H9 (cell line): ENCODE results near the gene FN3KRP. TPM values are rescaled to one million over a fixed set of nuclear protein-coding genes. Genes with fewer than 3 reads are reported as not detected.

Experiments
- DNase-seq: peaks from one replicate; pipeline ENCODE4 v3.0.0-alpha.2; 2017
- H2AFZ ChIP-seq: one replicate; pipeline ENCODE4 v1.6.1; 2013; ENCODE audit warnings: mild to moderate bottlenecking, low read length, control low read depth, moderate library complexity
- H2AK5ac ChIP-seq: 2 replicates; pipeline ENCODE4 v1.6.1; 2013; ENCODE audit warnings: low read length, control low read depth, mixed read lengths; ENCODE audit not compliant: insufficient read length
- H2BK120ac ChIP-seq: one replicate; pipeline ENCODE4 v1.6.1; 2013; ENCODE audit warnings: low read depth, mild to moderate bottlenecking, low read length, control low read depth, inconsistent platforms; ENCODE audit not compliant: poor library complexity, severe bottlenecking
- H2BK12ac ChIP-seq: 2 replicates; pipeline ENCODE4 v1.6.1; 2013; ENCODE audit warnings: low read length, control low read depth, mixed read lengths, low read depth; ENCODE audit not compliant: insufficient read length
- H2BK15ac ChIP-seq: 2 replicates; pipeline ENCODE4 v1.6.1; 2013; ENCODE audit warnings: low read depth, low read length, control low read depth
- H2BK20ac ChIP-seq: one replicate; pipeline ENCODE4 v1.6.1; 2013; ENCODE audit warnings: low read depth, mild to moderate bottlenecking, low read length, control low read depth, inconsistent platforms; ENCODE audit not compliant: poor library complexity, severe bottlenecking
- H2BK5ac ChIP-seq: 2 replicates; pipeline ENCODE4 v1.6.1; 2013; ENCODE audit warnings: low read length, control low read depth, mixed read lengths; ENCODE audit not compliant: insufficient read length
- H3K14ac ChIP-seq: 2 replicates; pipeline ENCODE4 v1.6.1; 2013; ENCODE audit warnings: low read length, control low read depth; ENCODE audit not compliant: insufficient read depth
- H3K18ac ChIP-seq: 2 replicates; pipeline ENCODE4 v1.6.1; 2013; ENCODE audit warnings: low read depth, mild to moderate bottlenecking, mixed read lengths, low read length, control low read depth; ENCODE audit not compliant: insufficient read length
- H3K23ac ChIP-seq: 2 replicates; pipeline ENCODE4 v1.6.1; 2013; ENCODE audit warnings: low read length, control low read depth, mixed read lengths, low read depth; ENCODE audit not compliant: insufficient read length
- H3K23me2 ChIP-seq: 2 replicates; pipeline ENCODE4 v1.6.1; 2013; ENCODE audit warnings: low read depth, mild to moderate bottlenecking, mixed read lengths, low read length, control low read depth; ENCODE audit not compliant: insufficient read length, poor library complexity, severe bottlenecking
- H3K27ac ChIP-seq: 2 replicates; pipeline ENCODE4 v1.5.1; 2013; ENCODE audit warnings: low read length, control low read depth, mixed read lengths, low read depth; ENCODE audit not compliant: insufficient read length
- H3K27me3 ChIP-seq: 2 replicates; pipeline ENCODE4 v1.6.1; 2013; ENCODE audit warnings: low read length, control low read depth, inconsistent platforms; ENCODE audit not compliant: insufficient read depth
- H3K4ac ChIP-seq: 2 replicates; pipeline ENCODE4 v1.6.1; 2013; ENCODE audit warnings: low read depth, mild to moderate bottlenecking, control low read depth, inconsistent platforms, low read length, moderate library complexity
- H3K4me1 ChIP-seq: 2 replicates; pipeline ENCODE4 v1.6.1; 2013; ENCODE audit warnings: low read length, control low read depth, inconsistent platforms; ENCODE audit not compliant: insufficient read depth
- H3K4me2 ChIP-seq: 2 replicates; pipeline ENCODE4 v1.6.1; 2013; ENCODE audit warnings: low read length, control low read depth, mixed read lengths; ENCODE audit not compliant: insufficient read length, insufficient read depth
- H3K56ac ChIP-seq: 2 replicates; pipeline ENCODE4 v1.6.1; 2013; ENCODE audit warnings: low read depth, mild to moderate bottlenecking, mixed read lengths, low read length, control low read depth; ENCODE audit not compliant: insufficient read length
- H3K79me1 ChIP-seq: 2 replicates; pipeline ENCODE4 v1.6.1; 2013; ENCODE audit warnings: low read depth, mild to moderate bottlenecking, moderate library complexity, low read length, control low read depth, inconsistent platforms; ENCODE audit not compliant: insufficient read depth, poor library complexity, severe bottlenecking
- H3K79me2 ChIP-seq: 2 replicates; pipeline ENCODE4 v1.6.1; 2013; ENCODE audit warnings: low read length, control low read depth, inconsistent platforms; ENCODE audit not compliant: insufficient read depth
- H3K9ac ChIP-seq: 2 replicates; pipeline ENCODE4 v1.6.1; 2013; ENCODE audit warnings: low read length, control low read depth, mixed read lengths; ENCODE audit not compliant: insufficient read length; ENCODE audit errors: extremely low read depth
- H3K9me3 ChIP-seq: one replicate; pipeline ENCODE4 v1.6.1; 2013; ENCODE audit warnings: low read depth, low read length, inconsistent platforms; ENCODE audit not compliant: control insufficient read depth
- H3T11ph ChIP-seq: one replicate; pipeline ENCODE4 v1.6.1; 2013; ENCODE audit warnings: mild to moderate bottlenecking, low read length, control low read depth, inconsistent platforms
- H4K20me1 ChIP-seq: one replicate; pipeline ENCODE4 v1.6.1; 2013; ENCODE audit not compliant: control insufficient read depth, insufficient read length, insufficient read depth
- H4K5ac ChIP-seq: 2 replicates; pipeline ENCODE4 v1.6.1; 2013; ENCODE audit warnings: low read depth, mild to moderate bottlenecking, mixed read lengths, low read length, control low read depth; ENCODE audit not compliant: insufficient read length
- H4K8ac ChIP-seq: replicated peaks from 2 replicates; pipeline ENCODE4 v1.6.1; 2013; ENCODE audit warnings: low read length, control low read depth, mixed read lengths, low read depth; ENCODE audit not compliant: insufficient read length
- H4K91ac ChIP-seq: 2 replicates; pipeline ENCODE4 v1.6.1; 2013; ENCODE audit warnings: low read depth, mild to moderate bottlenecking, moderate library complexity, mixed read lengths, low read length, control low read depth; ENCODE audit not compliant: insufficient read length
- H3K27ac Mint-ChIP-seq, 3 experiments: 2 replicates in 2 of 3; 3 replicates in 1 of 3; pipeline ENCODE4 v1.8.0; 2020 to 2021; ENCODE audit warnings: mixed read lengths in 3 of 3, mild to moderate bottlenecking in 1 of 3, moderate library complexity in 1 of 3
- H3K27me3 Mint-ChIP-seq: 2 replicates; pipeline ENCODE4 v1.8.0; 2021; ENCODE audit warnings: low read depth, mild to moderate bottlenecking, moderate library complexity, mixed read lengths
- H3K36me3 Mint-ChIP-seq, 3 experiments: 2 replicates in 2 of 3; 3 replicates in 1 of 3; pipeline ENCODE4 v1.8.0; 2020 to 2021; ENCODE audit warnings: low read depth in 3 of 3, mixed read lengths in 3 of 3; ENCODE audit not compliant: insufficient read depth in 1 of 3
- H3K4me1 Mint-ChIP-seq, 2 experiments: 2 replicates each; pipeline ENCODE4 v1.8.0; 2020; ENCODE audit warnings: mixed read lengths in 2 of 2
- H3K4me3 Mint-ChIP-seq, 2 experiments: 2 replicates in 1 of 2; 3 replicates in 1 of 2; pipeline ENCODE4 v1.8.0; 2020 to 2021; ENCODE audit warnings: mild to moderate bottlenecking in 2 of 2, mixed read lengths in 2 of 2, moderate library complexity in 1 of 2
- H3K9me3 Mint-ChIP-seq, 2 experiments: 2 replicates in 1 of 2; 3 replicates in 1 of 2; pipeline ENCODE4 v1.8.0; 2020; ENCODE audit warnings: mild to moderate bottlenecking in 2 of 2, mixed read lengths in 2 of 2, moderate library complexity in 1 of 2
- CTCF ChIP-seq: fragments of 200-600 bp; sonication (generic); conservative IDR thresholded peaks from 3 replicates; pipeline ENCODE4 v1.8.0; 2021; ENCODE audit warnings: antibody characterized with exemption, mild to moderate bottlenecking
- WGBS: extraction: QIAGEN DNeasy Blood & Tissue Kit; methylation state at CpG from one replicate; pipeline ENCODE4 v1.1.7; 2013; ENCODE audit warnings: missing lambda C conversion rate, low lambda C conversion rate, mixed read lengths; ENCODE audit not compliant: insufficient read length; ENCODE audit errors: extremely low coverage; 5-methylcytosine and 5-hydroxymethylcytosine counted together
- total RNA-seq: library from RNA; stranded (reverse); gene quantifications from 2 replicates; pipeline ENCODE4 v1.2.1, GENCODE V29; 2021

FN3KRP gene
- total RNA-seq, 1 experiment from 2014 or later = 32.9 TPM

- no peaks in the 10 kb centered on the region for H4K20me1 ChIP-seq
- no peak overlapping the region for H3K27ac ChIP-seq
- no peak overlapping the region for H3K9ac ChIP-seq
- H3K27me3 ChIP-seq = no peaks in the 10 kb centered on the region
- DNase-seq = no peak
- no peak overlapping the region for H3T11ph ChIP-seq
- Mint-ChIP-seq H3K9me3 (no peaks in the 10 kb centered on the region), H3K4me1 (0 out of 4 replicates have a peak, but pooled peaks cover 0 to 2% of the 10 kb centered on the region in 2 experiments), H3K36me3 (no peaks in the 10 kb centered on the region), H3K27ac (no peak overlapping the region), H3K4me3 (no peak overlapping the region), H3K27me3 (no peaks in the 10 kb centered on the region; the same call in none of the 2 replicates)
- no peak overlapping the region for H2BK5ac ChIP-seq
- H2BK15ac ChIP-seq = no peak overlapping the region
- H3K9me3 ChIP-seq = no peaks in the 10 kb centered on the region
- no peak overlapping the region for H2BK12ac ChIP-seq
- no peak overlapping the region for H3K4me2 ChIP-seq
- no peaks in the 10 kb centered on the region for H3K23me2 ChIP-seq
- H3K14ac ChIP-seq = no peak overlapping the region
- H3K23ac ChIP-seq = no peak overlapping the region
- WGBS = no CpG with 5 or more reads among the region's 9 CpGs
- H3K79me1 ChIP-seq = no peaks in the 10 kb centered on the region
- H2BK120ac ChIP-seq = no peak overlapping the region
- no peak overlapping the region for H4K5ac ChIP-seq
- no peak for TF ChIP-seq CTCF
- no peaks in the 10 kb centered on the region for H3K4me1 ChIP-seq
- H4K8ac ChIP-seq = no peak overlapping the region
- no peaks in the 10 kb centered on the region for H3K79me2 ChIP-seq
- no peak overlapping the region for H2BK20ac ChIP-seq
- H3K56ac ChIP-seq = no peak overlapping the region
- no peak overlapping the region for H3K18ac ChIP-seq
- H2AFZ ChIP-seq = no peak overlapping the region
- no peak overlapping the region for H2AK5ac ChIP-seq
- H3K4ac ChIP-seq = no peak overlapping the region
- H4K91ac ChIP-seq = no peak overlapping the region
Observed at GRCh38 chr17:82687871-82688270, 28.6 kb upstream of the FN3KRP start.
